Epithelial cell of esophagus (primary cell): ENCODE results near the gene BRMS1.

Experiments
- DNase-seq: peaks from one replicate; pipeline ENCODE4 v3.0.0; 2010; ENCODE audit warnings: low read depth
- H3K4me3 ChIP-seq: 2 replicates; pipeline ENCODE4 v1.5.1; 2011; ENCODE audit warnings: mild to moderate bottlenecking, low read length, control low read depth
- TF ChIP-seq, protein P1 (sequence below): IDR thresholded peaks from 2 replicates; pipeline ENCODE4 v1.5.1; 2011; ENCODE audit warnings: low read depth, mild to moderate bottlenecking, low read length, control low read depth, inconsistent platforms; ENCODE audit not compliant: insufficient read depth; ENCODE audit errors: missing control alignments

Gene BRMS1

DNA sequence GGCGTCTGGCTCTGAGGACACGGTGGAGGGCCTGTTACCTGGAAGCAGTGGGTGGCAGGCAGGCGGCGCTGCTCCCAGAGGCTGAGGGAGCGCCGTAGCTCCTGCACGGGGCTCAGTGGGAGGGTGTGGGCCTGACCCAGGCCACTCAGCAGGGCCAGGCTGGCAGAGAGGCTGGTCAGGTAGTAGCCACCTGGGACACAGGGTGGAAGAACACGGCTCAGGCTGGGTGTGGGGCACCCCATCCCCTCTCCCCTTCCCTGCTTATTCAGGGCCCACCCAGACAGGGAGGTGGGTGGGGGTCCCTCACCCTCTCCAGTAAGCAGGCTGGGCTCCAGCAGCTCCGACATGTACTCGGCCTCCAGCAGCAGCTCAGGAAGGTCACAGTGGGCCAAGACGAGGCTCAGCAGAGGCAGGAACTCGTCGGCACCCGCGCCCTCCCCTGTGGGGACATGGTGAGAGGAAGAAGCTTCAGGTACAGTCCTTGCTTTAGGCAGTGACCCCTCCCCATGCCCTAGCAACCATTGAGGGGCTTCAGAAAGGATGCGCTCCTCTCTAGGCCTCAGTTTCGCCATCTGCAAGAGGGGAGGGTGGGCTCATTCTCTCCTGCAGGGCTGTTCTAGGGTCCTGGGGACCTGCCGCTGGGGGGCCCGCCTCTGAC lies 11.6 kb downstream of the BRMS1 start:
- TF ChIP-seq, protein P1, sequence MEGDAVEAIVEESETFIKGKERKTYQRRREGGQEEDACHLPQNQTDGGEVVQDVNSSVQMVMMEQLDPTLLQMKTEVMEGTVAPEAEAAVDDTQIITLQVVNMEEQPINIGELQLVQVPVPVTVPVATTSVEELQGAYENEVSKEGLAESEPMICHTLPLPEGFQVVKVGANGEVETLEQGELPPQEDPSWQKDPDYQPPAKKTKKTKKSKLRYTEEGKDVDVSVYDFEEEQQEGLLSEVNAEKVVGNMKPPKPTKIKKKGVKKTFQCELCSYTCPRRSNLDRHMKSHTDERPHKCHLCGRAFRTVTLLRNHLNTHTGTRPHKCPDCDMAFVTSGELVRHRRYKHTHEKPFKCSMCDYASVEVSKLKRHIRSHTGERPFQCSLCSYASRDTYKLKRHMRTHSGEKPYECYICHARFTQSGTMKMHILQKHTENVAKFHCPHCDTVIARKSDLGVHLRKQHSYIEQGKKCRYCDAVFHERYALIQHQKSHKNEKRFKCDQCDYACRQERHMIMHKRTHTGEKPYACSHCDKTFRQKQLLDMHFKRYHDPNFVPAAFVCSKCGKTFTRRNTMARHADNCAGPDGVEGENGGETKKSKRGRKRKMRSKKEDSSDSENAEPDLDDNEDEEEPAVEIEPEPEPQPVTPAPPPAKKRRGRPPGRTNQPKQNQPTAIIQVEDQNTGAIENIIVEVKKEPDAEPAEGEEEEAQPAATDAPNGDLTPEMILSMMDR, result no peak
- DNase-seq, result no peak
- H3K4me3 ChIP-seq, result no peak overlapping the region

DNA sequence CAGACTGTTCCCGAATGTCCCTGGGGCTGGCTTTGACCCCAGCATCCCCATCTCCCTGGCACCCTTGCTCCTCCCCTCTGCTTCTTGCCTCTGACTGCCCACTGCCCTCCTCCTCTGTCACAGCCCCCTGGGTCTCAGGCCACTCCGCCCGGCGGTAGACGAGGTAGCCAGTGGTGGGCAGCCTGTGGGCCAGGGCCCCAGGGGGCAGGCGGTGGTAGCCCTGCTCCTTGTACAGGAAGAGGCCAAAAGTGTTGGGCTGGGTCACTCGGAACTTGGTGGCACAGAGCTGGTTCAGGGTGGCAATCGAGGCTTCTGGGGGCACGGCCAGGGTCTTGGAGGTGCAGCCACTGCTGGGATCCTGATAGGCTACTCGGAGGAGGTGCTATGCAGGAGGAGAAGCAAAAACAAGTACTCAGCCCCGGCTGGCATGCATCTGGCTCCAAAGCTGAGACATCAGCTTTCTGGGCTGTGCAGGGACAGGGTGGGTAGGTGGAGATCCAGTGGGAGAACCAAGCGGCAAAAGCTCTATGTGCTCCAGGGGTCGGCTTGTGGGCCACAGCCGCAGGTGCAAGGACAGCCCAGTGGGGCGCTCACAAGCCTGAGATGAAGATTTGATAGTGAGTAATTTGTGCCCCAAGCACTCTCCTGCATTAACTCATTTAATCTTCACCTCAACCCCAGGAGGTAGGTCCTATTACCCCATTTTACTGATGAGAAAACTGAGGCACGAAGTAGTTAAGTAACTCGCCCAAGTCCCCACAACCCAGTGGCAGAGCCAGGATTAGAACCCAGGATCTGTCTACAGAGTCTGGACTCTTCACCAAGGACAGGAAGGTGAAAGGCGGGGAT lies 12.3 kb downstream of the BRMS1 start:
- no peak for DNase-seq
- no peak overlapping the region for H3K4me3 ChIP-seq
- TF ChIP-seq, protein P1, result no peak

DNA sequence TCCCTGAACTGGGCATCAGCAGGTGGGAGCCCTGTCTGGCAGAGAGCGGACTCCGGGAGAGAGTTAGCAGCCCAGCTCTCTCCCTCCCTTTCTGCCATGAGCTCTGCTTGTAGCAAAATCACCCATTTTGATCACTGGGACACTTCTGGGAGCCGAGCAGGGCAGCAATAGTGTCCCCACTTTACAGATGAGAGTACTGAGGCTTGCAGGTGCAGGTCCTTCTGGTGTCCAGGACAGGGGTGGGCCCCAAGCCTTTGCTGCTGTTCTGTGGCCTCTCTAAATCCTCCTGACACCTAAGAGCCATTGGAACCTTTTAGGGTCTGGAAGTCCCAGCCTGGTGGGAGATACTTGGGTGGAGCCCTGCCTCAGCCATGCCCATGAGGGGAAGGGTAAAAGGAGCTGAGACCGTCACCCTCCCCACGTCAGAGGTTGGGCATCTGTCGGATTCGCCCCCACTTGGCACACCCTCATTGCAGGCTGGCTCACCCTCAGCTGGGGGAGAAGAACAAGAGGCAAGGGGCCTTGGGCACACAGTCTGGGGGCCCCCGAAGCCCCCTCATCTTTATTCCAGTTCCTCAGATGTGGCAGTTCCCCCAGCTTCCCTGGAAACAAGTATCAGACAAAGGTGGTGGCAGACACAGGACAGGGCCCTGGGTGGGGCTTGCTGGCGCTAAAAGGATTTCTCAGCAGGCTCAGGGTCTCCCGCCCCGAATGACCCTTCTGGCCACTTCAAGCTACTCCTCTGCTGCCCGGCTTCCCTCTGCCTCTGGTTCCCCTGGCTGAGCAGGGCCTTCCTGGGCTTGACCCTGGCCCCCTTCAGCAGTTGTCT lies 13.1 kb downstream of the BRMS1 start:
- no peak overlapping the region for H3K4me3 ChIP-seq
- no peak for DNase-seq
- TF ChIP-seq, protein P1, result no peak

DNA sequence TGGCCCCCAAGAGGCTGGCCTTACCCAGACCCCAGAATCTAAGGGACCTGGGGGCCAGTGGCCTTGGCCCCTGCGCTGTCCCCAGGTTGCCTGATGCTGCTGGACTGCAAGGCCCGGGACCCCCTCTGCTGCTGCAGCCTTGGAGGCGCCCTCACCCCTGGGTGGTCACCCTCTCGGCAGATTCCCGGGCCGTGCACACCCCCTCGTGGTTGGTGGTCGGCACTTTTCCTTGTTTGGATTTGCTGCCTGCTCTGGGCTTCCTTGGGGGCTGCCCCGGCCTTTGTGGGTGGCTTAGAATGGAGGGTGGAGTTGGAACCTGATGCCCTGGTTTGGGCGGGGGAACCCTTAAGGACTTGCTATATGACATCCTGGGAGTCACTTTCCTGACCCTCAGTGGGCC lies 14.0 kb downstream of the BRMS1 start:
- TF ChIP-seq, protein P1, result no peak
- no peak for DNase-seq
- H3K4me3 ChIP-seq, result no peak overlapping the region

DNA sequence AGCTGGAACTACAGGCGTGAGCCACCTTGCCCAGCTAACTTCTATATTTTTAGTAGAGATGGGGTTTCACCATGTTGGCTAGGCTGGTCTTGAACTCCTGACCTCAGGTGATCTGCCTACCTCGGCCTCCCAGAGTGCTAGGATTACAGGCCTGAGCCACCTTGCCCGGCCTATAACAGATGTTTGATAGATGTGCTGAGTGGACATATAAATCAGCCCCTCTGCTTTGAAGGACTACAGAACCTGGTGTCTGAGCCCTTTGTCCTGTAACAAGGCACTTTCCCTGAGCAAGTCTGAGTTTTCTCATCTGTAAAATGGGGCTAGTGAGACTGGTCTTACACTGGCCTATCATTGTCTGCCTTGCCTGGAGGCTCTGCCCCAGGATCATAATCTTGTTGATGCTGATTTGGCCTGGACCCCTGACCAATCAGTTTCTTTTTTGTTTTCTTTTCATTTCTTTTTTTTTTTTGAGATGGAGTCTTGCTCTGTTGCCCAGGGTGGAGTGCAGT lies 15.7 kb downstream of the BRMS1 start:
- no peak overlapping the region for H3K4me3 ChIP-seq
- no peak for DNase-seq
- TF ChIP-seq, protein P1, result no peak

DNA sequence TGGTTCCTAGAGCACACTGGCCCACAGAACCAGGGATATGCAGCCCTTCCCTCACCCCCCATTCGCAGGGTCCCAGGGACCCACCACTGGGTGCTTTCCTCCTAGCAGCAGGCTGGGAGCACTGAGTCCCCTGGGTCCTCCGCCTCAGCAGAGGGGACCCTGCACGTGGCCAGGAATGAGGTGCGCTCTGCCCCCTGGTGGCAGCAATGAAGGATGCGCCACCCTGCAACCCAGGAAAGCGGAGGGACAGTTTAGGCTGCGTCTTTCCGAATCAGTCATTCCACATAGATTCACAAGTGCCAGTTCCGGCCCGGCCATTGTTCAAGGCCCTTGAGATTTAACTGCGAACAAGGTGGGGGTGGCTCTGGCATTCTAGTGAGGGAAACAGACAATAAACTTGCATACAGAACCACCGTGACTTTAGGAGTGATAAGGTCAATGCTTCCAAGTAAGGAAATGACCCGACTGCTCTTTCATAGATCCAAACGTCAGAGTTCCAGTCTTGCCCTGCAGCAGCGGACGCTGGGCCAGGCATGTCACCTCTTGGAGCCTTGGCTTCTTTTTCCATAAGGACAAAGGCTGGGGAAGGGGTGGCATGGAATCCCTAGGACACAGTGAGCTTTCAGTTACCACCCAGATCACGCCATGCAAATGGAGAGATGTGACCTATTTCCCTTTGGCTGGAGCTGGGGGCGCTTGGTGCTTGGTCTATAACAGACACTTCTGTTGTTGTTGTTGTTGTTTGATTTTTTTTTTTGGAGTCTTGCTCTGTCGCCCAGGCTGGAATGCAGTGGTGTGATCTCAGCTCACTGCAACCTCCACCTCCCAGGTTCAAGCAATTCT lies 16.4 kb downstream of the BRMS1 start:
- DNase-seq, result peak; percentile 70
- TF ChIP-seq, protein P1, result peak; percentile 88
- no peak overlapping the region for H3K4me3 ChIP-seq
